GM18861 (cell line): Measurements from ENCODE around the gene DGKI.
A peak's percentile ranks its signal among the peaks of the same experiment; 100 is the strongest.

ENCODE experiments used
- ATAC-seq: cut with Tn5 transposase; IDR thresholded peaks from one replicate; pipeline ENCODE4 v1.9.1; 2021; ENCODE audit not compliant: unreplicated experiment

Gene DGKI

GRCh38 chr7:137846827-137847567, at the start of gene DGKI:
DGKI (minus strand) TSS chr7:137846974.
- no peak for ATAC-seq

- ATAC-seq = peak; percentile 84
Measured at GRCh38 chr7:137895301-137896221, 48.8 kb upstream of the DGKI start.

GRCh38 chr7:137893143-137893742, 46.5 kb upstream of the DGKI start:
- no peak for ATAC-seq

GRCh38 chr7:137891016-137891655, 44.4 kb upstream of the DGKI start:
- no peak for ATAC-seq

GRCh38 chr7:137890449-137890921, 43.7 kb upstream of the DGKI start:
- ATAC-seq = no peak

- no peak for ATAC-seq
Measured at GRCh38 chr7:137888241-137888640, 41.5 kb upstream of the DGKI start.

GRCh38 chr7:137886746-137887145, 40.0 kb upstream of the DGKI start:
- no peak for ATAC-seq

GRCh38 chr7:137886281-137886680, 39.5 kb upstream of the DGKI start:
- ATAC-seq = no peak

- no peak for ATAC-seq
Measured at GRCh38 chr7:137885678-137886077, 38.9 kb upstream of the DGKI start.

- no peak for ATAC-seq
Measured at GRCh38 chr7:137882806-137883205, 36.0 kb upstream of the DGKI start.

GRCh38 chr7:137882261-137882668, 35.5 kb upstream of the DGKI start:
- peak; percentile 91 for ATAC-seq

GRCh38 chr7:137881607-137882260, 35.0 kb upstream of the DGKI start:
- no peak for ATAC-seq

GRCh38 chr7:137880432-137880831, 33.7 kb upstream of the DGKI start:
- no peak for ATAC-seq

- no peak for ATAC-seq
Measured at GRCh38 chr7:137879357-137880158, 32.8 kb upstream of the DGKI start.

- ATAC-seq = no peak
Measured at GRCh38 chr7:137878333-137878961, 31.7 kb upstream of the DGKI start.

- ATAC-seq = no peak
Measured at GRCh38 chr7:137877027-137877675, 30.4 kb upstream of the DGKI start.

GRCh38 chr7:137875746-137876145, 29.0 kb upstream of the DGKI start:
- no peak for ATAC-seq

- ATAC-seq = no peak
Measured at GRCh38 chr7:137873979-137874777, 27.4 kb upstream of the DGKI start.
